ENCODE measurements around the gene SLC25A47.
"Not testable (repeated sequence)": the region's sequence is repeated elsewhere in the genome, so short reads cannot be mapped to it uniquely, and the experiment has no call there.

The SLC25A47 gene

GRCh38 chr14:100323121-100323941, at the start of gene SLC25A47:
Gene SLC25A47 (plus strand): TSS chr14:100323339. CDS start chr14:100323415, 76 bp downstream.
- DNase-seq (ENCODE audit: low spot score) = no peak

GRCh38 chr14:100274250-100274649, 48.9 kb upstream of the SLC25A47 start:
- no peak for DNase-seq (ENCODE audit: low spot score)

- DNase-seq (ENCODE audit: low spot score) = peak; percentile 67
Measured at GRCh38 chr14:100275214-100275613, 47.9 kb upstream of the SLC25A47 start.

- no peak for DNase-seq (ENCODE audit: low spot score)
Measured at GRCh38 chr14:100278702-100279101, 44.4 kb upstream of the SLC25A47 start.

- DNase-seq (ENCODE audit: low spot score) = no peak
Measured at GRCh38 chr14:100279133-100279532, 44.0 kb upstream of the SLC25A47 start.

GRCh38 chr14:100279563-100279962, 43.6 kb upstream of the SLC25A47 start:
- no peak for DNase-seq (ENCODE audit: low spot score)

GRCh38 chr14:100281286-100282082, 41.7 kb upstream of the SLC25A47 start:
- DNase-seq (ENCODE audit: low spot score) = no peak

- DNase-seq (ENCODE audit: low spot score) = no peak
Measured at GRCh38 chr14:100282083-100282350, 41.1 kb upstream of the SLC25A47 start.

- DNase-seq (ENCODE audit: low spot score) = no peak
Measured at GRCh38 chr14:100282766-100283419, 40.2 kb upstream of the SLC25A47 start.

- not testable (repeated sequence) for DNase-seq (ENCODE audit: low spot score)
Measured at GRCh38 chr14:100283436-100283835, 39.7 kb upstream of the SLC25A47 start.

- no peak for DNase-seq (ENCODE audit: low spot score)
Measured at GRCh38 chr14:100283984-100284881, 38.9 kb upstream of the SLC25A47 start.

GRCh38 chr14:100285021-100285912, 37.9 kb upstream of the SLC25A47 start:
- DNase-seq (ENCODE audit: low spot score) = peak; percentile 74

- no peak for DNase-seq (ENCODE audit: low spot score)
Measured at GRCh38 chr14:100285913-100286400, 37.2 kb upstream of the SLC25A47 start.

- DNase-seq (ENCODE audit: low spot score) = no peak
Measured at GRCh38 chr14:100286484-100287191, 36.5 kb upstream of the SLC25A47 start.

GRCh38 chr14:100287202-100287997, 35.7 kb upstream of the SLC25A47 start:
- DNase-seq (ENCODE audit: low spot score) = no peak

- DNase-seq (ENCODE audit: low spot score) = not testable (repeated sequence)
Measured at GRCh38 chr14:100287998-100288295, 35.2 kb upstream of the SLC25A47 start.

- DNase-seq (ENCODE audit: low spot score) = no peak
Measured at GRCh38 chr14:100288382-100289185, 34.6 kb upstream of the SLC25A47 start.

GRCh38 chr14:100289916-100290606, 33.1 kb upstream of the SLC25A47 start:
- no peak for DNase-seq (ENCODE audit: low spot score)
